Keratinocyte (primary cell): ENCODE measurements around the gene TCF7L2. TPM values are rescaled to one million over a fixed set of nuclear protein-coding genes. Genes with fewer than 3 reads are reported as not detected.

Experiments
- DNase-seq: peaks from one replicate; pipeline ENCODE4 v3.0.0-alpha.2; 2011; ENCODE audit warnings: low read depth, missing footprints, low spot score
- FAIRE-seq: peaks from 2 replicates; lab custom pipeline; 2011; peaks lifted over from hg19 to GRCh38; lab: Jason Lieb, UNC
- H2AFZ ChIP-seq: 2 replicates; pipeline ENCODE4 v1.6.0; 2012; ENCODE audit warnings: low read length, control low read depth, inconsistent platforms; ENCODE audit not compliant: control insufficient read depth
- H3K27ac ChIP-seq: 2 replicates; pipeline ENCODE4 v1.5.1; 2011; ENCODE audit warnings: low read length; ENCODE audit not compliant: control insufficient read depth, insufficient read depth
- H3K27me3 ChIP-seq: 3 replicates; pipeline ENCODE4 v1.6.0; 2011; ENCODE audit warnings: low read length; ENCODE audit not compliant: control insufficient read depth, insufficient read depth; ENCODE audit errors: extremely low read depth
- H3K36me3 ChIP-seq, 2 experiments: 2 replicates in 1 of 2; 3 replicates in 1 of 2; pipeline ENCODE4 v1.5.1; 2011; ENCODE audit warnings: low read length in 2 of 2, mild to moderate bottlenecking in 1 of 2; ENCODE audit not compliant: control insufficient read depth in 2 of 2, insufficient read depth in 2 of 2; ENCODE audit errors: extremely low read depth in 1 of 2
- H3K4me1 ChIP-seq: 3 replicates; pipeline ENCODE4 v1.5.1; 2011; ENCODE audit warnings: low read length; ENCODE audit not compliant: control insufficient read depth, insufficient read depth; ENCODE audit errors: extremely low read depth
- H3K4me2 ChIP-seq: 3 replicates; pipeline ENCODE4 v1.6.0; 2011; ENCODE audit warnings: low read depth, low read length; ENCODE audit not compliant: control insufficient read depth, insufficient read depth; ENCODE audit errors: extremely low read depth
- H3K4me3 ChIP-seq, 3 experiments: fragments of 200-600 bp in 1 of 3; sonication (generic) in 1 of 3; 2 replicates in 2 of 3; 3 replicates in 1 of 3; pipeline ENCODE4 v1.5.1; 2011 to 2016; ENCODE audit warnings: low read length in 3 of 3, mild to moderate bottlenecking in 3 of 3, control low read depth in 2 of 3, inconsistent platforms in 1 of 3, low read depth in 1 of 3, mixed read lengths in 1 of 3, mixed run types in 1 of 3, moderate library complexity in 1 of 3; ENCODE audit not compliant: control insufficient read depth in 2 of 3, insufficient read depth in 2 of 3; ENCODE audit errors: extremely low read depth in 1 of 3
- H3K79me2 ChIP-seq: 2 replicates; pipeline ENCODE4 v1.6.0; 2012; ENCODE audit warnings: low read length; ENCODE audit not compliant: control insufficient read depth, insufficient read depth
- H3K9ac ChIP-seq: 3 replicates; pipeline ENCODE4 v1.6.0; 2011; ENCODE audit warnings: low read length; ENCODE audit not compliant: control insufficient read depth, insufficient read depth; ENCODE audit errors: extremely low read depth
- H3K9me1 ChIP-seq: 3 replicates; pipeline ENCODE4 v1.6.0; 2011; ENCODE audit warnings: low read length; ENCODE audit not compliant: control insufficient read depth, insufficient read depth; ENCODE audit errors: extremely low read depth
- H3K9me3 ChIP-seq: 2 replicates; pipeline ENCODE4 v1.5.1; 2012; ENCODE audit warnings: low read depth, low read length; ENCODE audit not compliant: control insufficient read depth
- H4K20me1 ChIP-seq: 3 replicates; pipeline ENCODE4 v1.6.0; 2011; ENCODE audit warnings: low read length; ENCODE audit not compliant: control insufficient read depth, insufficient read depth; ENCODE audit errors: extremely low read depth
- EZH2 ChIP-seq: IDR thresholded peaks from one replicate; pipeline ENCODE4 v1.6.1; 2012; ENCODE audit warnings: inconsistent platforms, mild to moderate bottlenecking, low read length, moderate library complexity
- dilution Hi-C: fragments of 300-500 bp; cut with MboI; formaldehyde crosslinking; loops from one replicate; pipeline ENCODE4 v1.7.0; 2020; ENCODE audit warnings: low sequenced_read_pairs; ENCODE audit not compliant: extremely low pct_ligation_motif_present
- polyA plus RNA-seq, 5 experiments: library from polyadenylated mRNA; depleted of rRNA in 3 of 5; stranded (reverse) in 3 of 5; stranded (forward) in 1 of 5; unstranded in 1 of 5; fragments of >200 nt; gene quantifications; 1 replicate in 1 of 5; 2 replicates in 3 of 5; 3 replicates in 1 of 5; pipeline versions ENCODE4 v1.2.1 to v1.2.3, GENCODE V29; 2011 to 2012; ENCODE audit warnings: missing spikeins in 2 of 5, low read depth in 1 of 5, low replicate concordance in 1 of 5
- TF ChIP-seq, protein P1 (sequence below), 3 experiments: IDR thresholded peaks in 1 of 3; conservative IDR thresholded peaks in 1 of 3; optimal IDR thresholded peaks in 1 of 3; 2 replicates in 2 of 3; 3 replicates in 1 of 3; pipeline versions ENCODE3 to v1.5.1; 2011; ENCODE audit warnings: low read length in 3 of 3, mild to moderate bottlenecking in 3 of 3, moderate library complexity in 2 of 3, control low read depth in 1 of 3, inconsistent platforms in 1 of 3; ENCODE audit not compliant: insufficient read depth in 2 of 3; ENCODE audit errors: extremely low read depth in 1 of 3

TCF7L2 gene
- polyA plus RNA-seq, 1 donor (not counting 4 experiments of a cell fraction or from before 2014, with no cell fraction given), result 2.5 TPM

DNA sequence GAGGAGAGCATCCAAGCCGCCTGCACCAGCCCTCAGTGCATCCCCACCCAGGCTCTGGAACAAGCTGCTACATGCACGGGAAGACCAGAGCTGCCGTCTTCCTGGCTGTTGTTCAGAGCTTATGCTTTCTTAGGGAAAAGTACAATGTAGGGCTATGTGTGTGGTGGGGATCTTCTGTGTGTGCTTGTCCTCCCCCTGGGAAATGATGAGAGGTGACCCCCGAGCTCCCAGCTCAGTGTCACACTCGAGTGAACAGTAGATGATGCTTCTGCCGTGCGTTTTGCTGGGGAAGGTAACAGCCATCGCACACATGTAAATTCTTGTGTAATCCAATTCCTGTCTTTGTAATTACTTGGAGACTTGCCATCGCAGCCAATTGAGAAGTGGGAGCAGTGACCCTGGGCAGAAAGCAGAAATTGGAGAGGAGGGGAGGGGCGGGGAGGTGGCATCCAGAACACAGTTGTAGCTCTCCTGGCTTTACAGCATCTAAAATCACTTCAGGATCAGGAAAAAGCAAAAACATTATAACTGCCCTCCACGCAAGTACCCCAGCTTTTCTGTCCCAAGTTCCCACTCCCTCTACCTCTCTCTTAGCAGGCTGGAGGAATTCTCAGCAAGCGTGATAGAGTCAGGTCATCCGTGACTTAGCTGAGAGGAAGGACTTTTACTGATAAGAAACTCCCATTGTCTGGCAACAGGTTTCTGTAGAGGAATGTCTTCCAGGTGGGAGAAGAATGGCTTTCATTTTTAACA lies 149.6 kb downstream of the TCF7L2 start:
- peak overlapping the region; percentile 83 for H2AFZ ChIP-seq
- H3K4me3 ChIP-seq, result peak overlapping the region in 2 of 3 experiments; percentile 3 to 9
- H3K9me1 ChIP-seq, result no peaks in the 10 kb centered on the region
- peak; percentile 87 for FAIRE-seq
- H3K27me3 ChIP-seq, result no peaks in the 10 kb centered on the region
- H3K27ac ChIP-seq, result peak overlapping the region; percentile 32
- no peak for TF ChIP-seq EZH2
- TF ChIP-seq, protein P1, sequence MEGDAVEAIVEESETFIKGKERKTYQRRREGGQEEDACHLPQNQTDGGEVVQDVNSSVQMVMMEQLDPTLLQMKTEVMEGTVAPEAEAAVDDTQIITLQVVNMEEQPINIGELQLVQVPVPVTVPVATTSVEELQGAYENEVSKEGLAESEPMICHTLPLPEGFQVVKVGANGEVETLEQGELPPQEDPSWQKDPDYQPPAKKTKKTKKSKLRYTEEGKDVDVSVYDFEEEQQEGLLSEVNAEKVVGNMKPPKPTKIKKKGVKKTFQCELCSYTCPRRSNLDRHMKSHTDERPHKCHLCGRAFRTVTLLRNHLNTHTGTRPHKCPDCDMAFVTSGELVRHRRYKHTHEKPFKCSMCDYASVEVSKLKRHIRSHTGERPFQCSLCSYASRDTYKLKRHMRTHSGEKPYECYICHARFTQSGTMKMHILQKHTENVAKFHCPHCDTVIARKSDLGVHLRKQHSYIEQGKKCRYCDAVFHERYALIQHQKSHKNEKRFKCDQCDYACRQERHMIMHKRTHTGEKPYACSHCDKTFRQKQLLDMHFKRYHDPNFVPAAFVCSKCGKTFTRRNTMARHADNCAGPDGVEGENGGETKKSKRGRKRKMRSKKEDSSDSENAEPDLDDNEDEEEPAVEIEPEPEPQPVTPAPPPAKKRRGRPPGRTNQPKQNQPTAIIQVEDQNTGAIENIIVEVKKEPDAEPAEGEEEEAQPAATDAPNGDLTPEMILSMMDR (optimal IDR thresholded peaks at IDR 0.05 in 1 of 3, IDR thresholded peaks at IDR 0.05 in 1 of 3, conservative IDR thresholded peaks at IDR 0.05 in 1 of 3; ENCODE audit: extremely low read depth in 1 of 3, insufficient read depth in 2 of 3, low read length in 3 of 3), result no peak
- no peaks in the 10 kb centered on the region for H4K20me1 ChIP-seq
- H3K79me2 ChIP-seq, result no peaks in the 10 kb centered on the region
- dilution Hi-C loops, result no loop called here
- no peaks in the 10 kb centered on the region for H3K9me3 ChIP-seq
- H3K36me3 ChIP-seq, result peaks cover 0 to 2% of the 10 kb centered on the region in 2 experiments
- H3K9ac ChIP-seq, result peak overlapping the region; percentile 24
- no peak for DNase-seq
- peak overlapping the region; percentile 82 for H3K4me2 ChIP-seq
- H3K4me1 ChIP-seq, result peaks cover 13% of the 10 kb centered on the region

DNA sequence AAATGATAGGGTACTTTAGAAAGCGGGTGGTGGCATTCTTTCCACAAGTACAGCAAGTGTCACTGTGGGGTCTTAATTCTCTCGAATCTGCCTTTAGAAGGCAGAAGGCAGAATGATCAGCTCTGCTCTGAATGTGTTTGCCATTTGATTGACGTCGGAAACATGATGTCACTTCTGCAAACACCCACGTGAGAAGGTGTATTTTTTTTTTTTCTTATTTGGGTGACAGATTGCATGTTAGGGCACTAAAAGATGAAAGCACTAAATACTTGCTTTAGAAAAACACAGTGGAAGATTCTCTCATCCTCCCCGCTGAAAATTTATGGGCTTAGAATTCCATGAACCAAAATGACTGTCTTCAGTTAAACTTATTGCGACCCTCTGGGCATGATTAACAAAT lies 150.2 kb downstream of the TCF7L2 start:
- Histone ChIP-seq H3K9me1 (no peaks in the 10 kb centered on the region), H3K36me3 (peaks cover 0 to 2% of the 10 kb centered on the region in 2 experiments), H2AFZ (no peak overlapping the region), H3K4me2 (no peak overlapping the region), H3K27ac (no peak overlapping the region), H3K9ac (no peak overlapping the region), H3K79me2 (no peaks in the 10 kb centered on the region), H3K27me3 (no peaks in the 10 kb centered on the region), H3K4me3 (no peak overlapping the region), H3K9me3 (no peaks in the 10 kb centered on the region), H3K4me1 (peaks cover 13% of the 10 kb centered on the region), H4K20me1 (no peaks in the 10 kb centered on the region)
- dilution Hi-C loops, result no loop called here
- DNase-seq (no peak), FAIRE-seq (no peak)
- TF ChIP-seq, protein P1 (optimal IDR thresholded peaks at IDR 0.05 in 1 of 3, IDR thresholded peaks at IDR 0.05 in 1 of 3, conservative IDR thresholded peaks at IDR 0.05 in 1 of 3; ENCODE audit: extremely low read depth in 1 of 3, insufficient read depth in 2 of 3, low read length in 3 of 3), result no peak
- TF ChIP-seq EZH2, result no peak
